Esophagus (tissue), 2 donors: ENCODE data around the gene KAT14. TPM values are rescaled to one million over a fixed set of nuclear protein-coding genes. Genes with fewer than 3 reads are reported as not detected.
"Not testable (repeated sequence)": the region's sequence is repeated elsewhere in the genome, so short reads cannot be mapped to it uniquely, and the experiment has no call there.

Source experiments
- H3K27ac ChIP-seq, 2 donors: one replicate each; pipeline ENCODE4 v1.5.1; 2013; ENCODE audit warnings: low read depth in 2 of 2, mild to moderate bottlenecking in 2 of 2, inconsistent platforms in 1 of 2, low read length in 1 of 2, moderate library complexity in 1 of 2
- H3K27me3 ChIP-seq, 2 donors: one replicate each; pipeline ENCODE4 v1.6.1; 2013; ENCODE audit warnings: low read length in 2 of 2, control low read depth in 1 of 2, mild to moderate bottlenecking in 1 of 2; ENCODE audit not compliant: insufficient read depth in 2 of 2, control insufficient read depth in 1 of 2
- H3K36me3 ChIP-seq, 2 donors: one replicate each; pipeline ENCODE4 v1.6.1; 2013; ENCODE audit warnings: low read length in 1 of 2; ENCODE audit not compliant: control insufficient read depth in 2 of 2, insufficient read depth in 2 of 2
- H3K4me1 ChIP-seq, 2 donors: one replicate each; pipeline ENCODE4 v1.6.1; 2013; ENCODE audit warnings: low read length in 1 of 2; ENCODE audit not compliant: control insufficient read depth in 2 of 2, insufficient read depth in 2 of 2
- H3K4me3 ChIP-seq, 2 donors: one replicate each; pipeline ENCODE4 v1.5.1; 2013; ENCODE audit warnings: low read length in 2 of 2, mild to moderate bottlenecking in 2 of 2, low read depth in 1 of 2, moderate library complexity in 1 of 2
- H3K9me3 ChIP-seq, 2 donors: one replicate each; pipeline ENCODE4 v1.6.1; 2013; ENCODE audit warnings: mild to moderate bottlenecking in 2 of 2, low read depth in 1 of 2, low read length in 1 of 2, moderate library complexity in 1 of 2; ENCODE audit not compliant: control insufficient read depth in 2 of 2, insufficient read depth in 1 of 2
- WGBS, 2 donors: extraction: QIAGEN DNeasy Blood & Tissue Kit; methylation state at CpG; one replicate each; pipeline ENCODE4 v1.1.7; 2013; 5-methylcytosine and 5-hydroxymethylcytosine counted together
- polyA plus RNA-seq, 2 donors: library from polyadenylated mRNA; stranded (reverse); fragments of 200-250 nt; gene quantifications; one replicate each; pipeline ENCODE4 v1.2.3, GENCODE V29; 2013
- donor health status: healthy with polysubstance abuse.
- donor health status: Bipolar disorder and iron deficiency.

The KAT14 gene
- polyA plus RNA-seq, 2 donors, result 4.3 to 6.0 TPM

GRCh38 chr20:18174906-18175683 lies 37.4 kb downstream of the KAT14 start:
- Histone ChIP-seq H3K4me1 (peaks cover 0 to 3% of the 10 kb centered on the region in 2 donors), H3K9me3 (no peaks in the 10 kb centered on the region), H3K4me3 (no peak overlapping the region), H3K27me3 (no peaks in the 10 kb centered on the region), H3K36me3 (peaks cover 0 to 3% of the 10 kb centered on the region in 2 donors), H3K27ac (no peak overlapping the region)
- 95 to 96% methylated on average over 14 of the region's 14 CpGs for WGBS, 2 donors

DNA sequence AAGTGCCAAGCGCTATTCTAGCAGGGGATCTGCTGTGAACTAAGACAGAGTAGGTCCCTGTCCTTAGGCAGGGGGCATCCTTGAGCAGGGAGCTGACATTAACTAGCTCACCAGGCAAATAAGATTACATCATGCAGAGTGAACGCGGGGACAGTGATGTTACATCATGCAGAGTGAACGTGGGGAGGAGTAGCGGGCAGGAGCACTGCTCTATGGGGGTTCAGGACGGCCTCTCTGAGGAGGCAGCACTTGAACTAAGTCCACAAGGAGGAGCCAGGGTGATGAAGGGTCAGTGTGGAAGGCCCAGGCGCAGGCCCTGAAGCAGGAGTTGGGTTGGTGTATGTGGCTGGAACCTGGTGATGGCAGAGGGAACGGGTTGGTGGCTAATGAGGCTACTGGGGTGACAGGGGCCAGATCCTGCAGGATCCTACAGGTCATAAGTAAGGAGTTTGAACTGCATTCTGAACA lies 38.7 kb downstream of the KAT14 start:
- Histone ChIP-seq H3K27ac (no peak overlapping the region), H3K4me3 (no peak overlapping the region), H3K9me3 (no peaks in the 10 kb centered on the region), H3K4me1 (peaks cover 0 to 3% of the 10 kb centered on the region in 2 donors), H3K27me3 (no peaks in the 10 kb centered on the region), H3K36me3 (peaks cover 0 to 3% of the 10 kb centered on the region in 2 donors)
- WGBS, 2 donors, result 89 to 95% methylated on average over 8 of the region's 8 CpGs

DNA sequence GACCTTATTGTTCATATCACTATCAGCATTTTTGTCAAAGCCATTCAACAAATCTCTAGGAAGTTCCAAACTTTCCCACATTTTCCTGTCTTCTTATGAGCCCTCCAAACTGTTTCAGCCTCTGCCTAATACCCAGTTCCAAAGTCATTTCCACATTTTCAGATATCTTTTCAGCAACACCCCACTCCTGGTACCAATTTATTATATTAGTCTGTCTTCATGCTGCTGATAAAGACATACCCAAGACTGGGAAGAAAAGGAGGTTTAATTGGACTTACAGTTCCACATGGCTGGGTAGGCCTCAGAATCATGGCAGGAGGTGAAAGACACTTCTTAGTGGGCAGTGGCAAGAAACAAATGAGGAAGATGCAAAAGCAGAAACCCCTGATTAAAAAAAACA lies 42.7 kb downstream of the KAT14 start:
- not testable (repeated sequence) for H3K27me3 ChIP-seq, H3K9me3 ChIP-seq, H3K4me3 ChIP-seq, H3K4me1 ChIP-seq, H3K27ac ChIP-seq
- peaks cover 6 to 12% of the 10 kb centered on the region in 2 donors for H3K36me3 ChIP-seq

DNA sequence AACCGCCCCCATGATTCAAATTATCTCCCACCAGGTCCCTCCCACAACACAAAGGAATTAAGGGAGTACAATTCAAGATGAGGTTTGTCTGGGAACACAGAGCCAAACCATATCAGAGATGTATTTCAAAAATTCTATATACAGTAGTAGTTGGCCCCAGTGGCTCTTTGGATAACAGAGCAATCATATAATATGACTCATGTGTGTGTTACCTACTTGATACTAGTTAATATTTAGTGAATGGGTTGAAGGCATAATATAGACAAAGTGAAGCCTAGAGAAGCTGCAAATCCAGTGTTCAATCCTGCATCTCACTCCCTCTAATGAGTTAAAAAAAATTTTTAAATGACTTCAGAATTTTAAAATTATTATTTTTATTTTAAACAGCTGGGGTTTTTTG lies 43.2 kb downstream of the KAT14 start:
- peaks cover 6 to 12% of the 10 kb centered on the region in 2 donors for H3K36me3 ChIP-seq
- no peaks in the 10 kb centered on the region for H3K27me3 ChIP-seq
- H3K27ac ChIP-seq, result no peak overlapping the region
- peaks cover 0 to 3% of the 10 kb centered on the region in 2 donors for H3K4me1 ChIP-seq
- H3K9me3 ChIP-seq, result no peaks in the 10 kb centered on the region
- 74 to 100% methylated on average over 1 of the region's 1 CpG for WGBS, 2 donors
- H3K4me3 ChIP-seq, result no peak overlapping the region

DNA sequence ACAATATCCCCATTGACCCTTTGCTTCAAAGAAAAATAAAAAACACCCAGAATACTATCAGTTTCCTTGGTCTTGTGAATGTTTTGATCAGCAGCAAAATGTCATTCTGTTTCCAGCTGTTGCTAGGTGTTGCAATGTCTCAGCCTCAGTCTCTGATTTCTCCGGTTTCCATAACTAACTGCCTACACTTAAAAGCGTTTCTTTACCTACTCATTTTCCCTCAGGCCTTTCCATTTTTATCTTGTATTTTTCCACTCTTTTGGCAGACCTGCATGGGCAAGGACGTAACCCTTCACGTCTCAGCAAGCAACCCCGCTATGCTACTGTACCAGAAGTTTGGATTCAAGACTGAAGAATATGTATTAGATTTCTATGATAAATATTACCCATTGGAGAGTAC lies 49.4 kb downstream of the KAT14 start:
- WGBS, 2 donors, result 50 to 69% methylated on average over 5 of the region's 5 CpGs
- H3K27me3 ChIP-seq, result no peaks in the 10 kb centered on the region
- H3K36me3 ChIP-seq, result peaks cover 5 to 23% of the 10 kb centered on the region in 2 donors

GRCh38 chr20:18188434-18188833 lies 50.8 kb downstream of the KAT14 start:
- WGBS, 2 donors, result 37 to 47% methylated on average over 3 of the region's 3 CpGs
- peaks cover 5 to 20% of the 10 kb centered on the region in 2 donors for H3K36me3 ChIP-seq

More for the DNA sequence above, 49.4 kb downstream of the KAT14 start:
- Histone ChIP-seq H3K27ac (peak overlapping the region in 1 of 2 donors; percentile 48), H3K4me3 (no peak overlapping the region), H3K9me3 (no peaks in the 10 kb centered on the region), H3K4me1 (peaks cover 0 to 5% of the 10 kb centered on the region in 2 donors)

DNA sequence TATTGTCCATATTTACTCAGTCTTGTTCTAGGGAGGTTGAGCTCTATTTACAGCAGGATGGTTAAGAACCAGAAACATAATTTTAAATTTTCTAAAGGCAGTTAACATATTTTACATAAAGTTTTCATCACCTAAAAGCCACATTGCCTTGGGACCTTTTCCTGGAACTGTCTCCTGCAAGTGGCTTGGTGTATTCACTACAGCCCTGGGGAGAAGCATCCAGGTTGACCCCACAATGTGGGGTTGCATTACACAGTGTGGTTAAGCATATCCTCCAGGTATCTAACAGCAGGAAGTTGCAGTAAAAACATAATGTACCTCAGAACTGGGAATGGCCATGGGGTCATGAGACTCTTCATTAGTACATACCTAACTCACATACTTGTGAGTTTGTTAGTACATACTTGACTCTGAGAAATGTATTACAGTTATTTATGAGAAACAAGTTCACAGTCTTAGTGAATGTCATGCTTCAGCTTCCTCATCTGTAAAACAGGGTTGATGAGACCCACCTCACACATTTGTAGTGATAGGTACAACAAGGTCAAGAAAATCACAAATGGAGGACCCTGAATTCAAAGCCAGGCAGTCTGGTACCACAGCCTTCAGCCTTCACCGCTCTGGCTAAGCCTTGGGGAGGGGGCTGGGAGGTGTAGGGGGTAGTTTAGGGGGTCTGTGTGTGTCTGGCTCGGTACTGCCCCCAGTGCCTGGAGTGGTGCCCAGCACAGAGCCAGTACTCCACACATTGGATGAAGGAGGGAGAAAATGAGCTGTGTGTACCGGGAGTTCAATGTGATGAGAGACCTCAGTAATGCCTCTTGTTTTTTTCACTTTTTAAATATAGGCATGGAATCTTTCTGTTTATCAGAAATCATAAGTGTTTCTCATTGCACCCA lies 52.9 kb downstream of the KAT14 start:
- no peak overlapping the region for H3K27ac ChIP-seq
- no peaks in the 10 kb centered on the region for H3K9me3 ChIP-seq
- peaks cover 0 to 2% of the 10 kb centered on the region in 2 donors for H3K4me1 ChIP-seq
- WGBS, 2 donors, result 81 to 86% methylated on average over 3 of the region's 3 CpGs
- H3K36me3 ChIP-seq, result peaks cover 5 to 15% of the 10 kb centered on the region in 2 donors
- no peaks in the 10 kb centered on the region for H3K27me3 ChIP-seq
- no peak overlapping the region for H3K4me3 ChIP-seq

More at GRCh38 chr20:18188434-18188833, 50.8 kb downstream of the KAT14 start:
- Histone ChIP-seq H3K9me3 (no peaks in the 10 kb centered on the region), H3K27me3 (no peaks in the 10 kb centered on the region), H3K27ac (no peak overlapping the region), H3K4me3 (no peak overlapping the region), H3K4me1 (peaks cover 0 to 2% of the 10 kb centered on the region in 2 donors)

DNA sequence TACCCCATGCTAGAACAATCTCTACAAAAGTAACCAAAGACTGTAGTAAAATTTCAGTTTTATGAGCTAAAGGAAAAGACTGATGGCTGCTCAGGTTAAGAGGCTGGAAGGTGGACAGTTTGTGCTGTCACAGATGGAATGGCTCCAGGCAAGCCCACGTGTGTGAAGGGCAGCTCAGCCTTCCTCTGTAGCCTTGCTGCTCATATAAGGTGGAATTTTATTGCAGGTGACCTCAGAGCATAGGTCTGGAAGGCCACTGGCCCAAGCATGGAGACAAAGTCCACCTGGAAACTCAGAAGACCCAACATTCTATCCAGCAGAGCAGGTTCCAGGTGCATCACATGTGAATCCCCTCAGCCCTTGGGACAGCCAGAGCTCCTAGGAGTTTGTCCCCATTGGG lies 53.6 kb downstream of the KAT14 start:
- H3K9me3 ChIP-seq, result no peaks in the 10 kb centered on the region
- WGBS, 2 donors, result 65 to 69% methylated on average over 1 of the region's 1 CpG
- H3K27me3 ChIP-seq, result no peaks in the 10 kb centered on the region
- H3K4me3 ChIP-seq, result no peak overlapping the region
- H3K4me1 ChIP-seq, result no peaks in the 10 kb centered on the region
- H3K27ac ChIP-seq, result no peak overlapping the region
- H3K36me3 ChIP-seq, result peaks cover 5 to 11% of the 10 kb centered on the region in 2 donors

GRCh38 chr20:18194461-18194860 lies 56.8 kb downstream of the KAT14 start:
- not testable (repeated sequence) for H3K9me3 ChIP-seq, H3K36me3 ChIP-seq, H3K4me3 ChIP-seq, H3K27me3 ChIP-seq, H3K27ac ChIP-seq, H3K4me1 ChIP-seq
- WGBS, 2 donors, result 94% methylated on average over 22 to 35 of the region's 35 CpGs
